ENCODE data around the gene TMOD2.

The TMOD2 gene

DNA sequence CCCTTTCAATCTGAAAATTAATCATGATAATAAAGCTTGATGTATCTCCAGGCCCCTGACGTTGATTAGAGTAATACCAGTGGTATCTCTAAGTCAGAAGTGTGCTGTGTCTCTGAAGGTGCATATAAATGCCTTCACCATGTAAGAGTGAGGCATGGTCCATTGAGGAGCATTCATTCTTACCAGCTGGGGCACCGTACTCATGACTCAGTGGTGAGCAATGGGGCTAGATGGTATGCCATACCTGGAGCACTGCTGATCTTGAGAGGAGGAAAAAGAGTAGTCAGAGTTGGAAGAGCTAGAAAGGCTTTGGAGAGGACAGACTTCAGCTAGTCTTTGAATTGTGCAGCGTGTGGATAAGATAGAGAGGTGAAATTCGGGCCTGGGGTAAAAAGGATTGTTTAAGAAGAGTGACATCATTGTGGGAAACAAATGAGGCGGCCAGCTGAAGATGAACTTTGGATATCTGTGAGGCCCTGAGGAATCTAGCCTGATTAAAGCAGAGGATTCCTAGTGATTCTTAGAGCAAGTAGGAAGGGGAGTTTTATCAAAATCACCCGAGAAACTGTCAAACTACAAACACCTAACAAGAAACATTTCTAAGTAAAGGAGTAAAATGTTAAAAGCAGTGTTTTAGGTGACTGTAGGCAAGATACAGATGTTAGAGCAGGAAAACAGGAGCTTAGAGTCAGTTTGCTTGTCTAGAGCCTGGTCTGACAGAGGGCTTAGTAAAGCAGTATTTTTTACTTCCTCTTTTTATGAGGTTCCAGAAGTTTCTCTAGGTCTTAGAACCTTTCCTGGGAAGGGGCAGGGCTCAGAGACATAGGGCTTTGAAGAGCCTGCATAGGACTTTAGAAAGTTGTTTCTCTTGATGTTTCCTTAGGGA, 91.7 kb downstream of the TMOD2 start:
- TF ChIP-seq RAD21 (IDR thresholded peaks at IDR 0.05; ENCODE audit: low read depth) (no peak), CEBPB (IDR thresholded peaks at IDR 0.05) (no peak), NFIC (IDR thresholded peaks at IDR 0.05) (no peak), EGR1 (IDR thresholded peaks at IDR 0.05) (no peak), FOXM1 (IDR thresholded peaks at IDR 0.05; ENCODE audit: borderline replicate concordance, low read depth) (no peak)

DNA sequence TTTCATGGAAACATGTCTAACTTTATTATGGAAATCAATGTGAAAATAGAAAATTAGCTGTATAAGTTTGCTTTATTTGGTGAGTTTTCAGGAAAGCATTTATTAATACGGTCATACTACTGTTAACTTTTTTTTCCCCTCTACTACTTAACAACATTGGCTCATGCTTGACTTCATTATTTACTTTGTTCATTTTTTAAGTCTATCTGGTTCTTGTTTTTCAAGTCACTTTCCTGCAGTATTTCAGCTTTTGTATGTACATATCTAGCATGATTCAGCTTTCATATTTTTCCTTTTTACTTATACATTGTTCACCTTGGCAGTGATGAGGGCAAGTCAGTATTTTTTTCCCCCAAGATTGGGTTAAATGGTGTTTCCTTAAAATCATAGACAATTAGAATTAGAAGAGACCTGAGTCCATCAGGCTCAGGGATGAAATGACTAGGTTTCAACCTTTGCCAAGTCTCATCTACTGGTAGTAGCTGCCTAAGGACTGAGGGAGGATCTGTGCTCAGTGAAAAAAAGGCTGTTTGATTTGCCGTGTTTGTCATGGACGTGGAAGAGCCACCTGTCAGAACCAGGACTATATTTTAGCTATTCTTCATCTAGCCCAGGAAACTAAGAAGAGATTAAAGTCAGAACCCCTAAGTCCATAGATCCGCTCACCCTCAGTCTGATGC, 93.5 kb downstream of the TMOD2 start:
- TF ChIP-seq TCF12 (IDR thresholded peaks at IDR 0.05; ENCODE audit: low read depth) (no peak), MAX (IDR thresholded peaks at IDR 0.05) (no peak), FOXM1 (IDR thresholded peaks at IDR 0.05; ENCODE audit: borderline replicate concordance, low read depth) (no peak), EP300 (IDR thresholded peaks at IDR 0.05; ENCODE audit: borderline replicate concordance) (no peak), YY1 (IDR thresholded peaks at IDR 0.05; ENCODE audit: low read depth) (no peak), ZBTB7A (IDR thresholded peaks at IDR 0.05; ENCODE audit: low read depth) (no peak), EGR1 (IDR thresholded peaks at IDR 0.05) (no peak), RAD21 (IDR thresholded peaks at IDR 0.05; ENCODE audit: low read depth) (no peak), TEAD4 (IDR thresholded peaks at IDR 0.05) (no peak), TAF1 (IDR thresholded peaks at IDR 0.05; ENCODE audit: low read depth) (no peak)
- TF ChIP-seq, protein P1, sequence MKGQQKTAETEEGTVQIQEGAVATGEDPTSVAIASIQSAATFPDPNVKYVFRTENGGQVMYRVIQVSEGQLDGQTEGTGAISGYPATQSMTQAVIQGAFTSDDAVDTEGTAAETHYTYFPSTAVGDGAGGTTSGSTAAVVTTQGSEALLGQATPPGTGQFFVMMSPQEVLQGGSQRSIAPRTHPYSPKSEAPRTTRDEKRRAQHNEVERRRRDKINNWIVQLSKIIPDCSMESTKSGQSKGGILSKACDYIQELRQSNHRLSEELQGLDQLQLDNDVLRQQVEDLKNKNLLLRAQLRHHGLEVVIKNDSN (IDR thresholded peaks at IDR 0.05), result no peak

DNA sequence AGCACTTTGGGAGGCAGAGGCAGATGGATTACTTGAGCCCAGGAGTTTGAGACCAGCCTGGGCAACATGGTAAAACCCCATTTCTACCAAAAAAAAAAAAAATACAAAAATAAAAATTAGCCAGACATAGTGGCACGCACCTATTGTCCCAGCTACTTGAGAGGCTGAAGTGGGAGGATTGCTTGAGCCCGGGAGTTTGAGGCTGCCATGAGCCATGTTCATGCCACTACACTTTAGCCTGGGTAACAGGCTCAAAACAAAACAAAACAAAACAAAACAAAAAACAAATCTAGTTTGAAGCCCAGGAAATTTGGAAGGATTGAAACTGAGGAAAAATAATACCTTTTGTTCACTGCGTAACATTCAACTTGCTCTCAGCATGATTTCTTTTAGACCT, 94.7 kb downstream of the TMOD2 start:
- TF ChIP-seq, protein P2, sequence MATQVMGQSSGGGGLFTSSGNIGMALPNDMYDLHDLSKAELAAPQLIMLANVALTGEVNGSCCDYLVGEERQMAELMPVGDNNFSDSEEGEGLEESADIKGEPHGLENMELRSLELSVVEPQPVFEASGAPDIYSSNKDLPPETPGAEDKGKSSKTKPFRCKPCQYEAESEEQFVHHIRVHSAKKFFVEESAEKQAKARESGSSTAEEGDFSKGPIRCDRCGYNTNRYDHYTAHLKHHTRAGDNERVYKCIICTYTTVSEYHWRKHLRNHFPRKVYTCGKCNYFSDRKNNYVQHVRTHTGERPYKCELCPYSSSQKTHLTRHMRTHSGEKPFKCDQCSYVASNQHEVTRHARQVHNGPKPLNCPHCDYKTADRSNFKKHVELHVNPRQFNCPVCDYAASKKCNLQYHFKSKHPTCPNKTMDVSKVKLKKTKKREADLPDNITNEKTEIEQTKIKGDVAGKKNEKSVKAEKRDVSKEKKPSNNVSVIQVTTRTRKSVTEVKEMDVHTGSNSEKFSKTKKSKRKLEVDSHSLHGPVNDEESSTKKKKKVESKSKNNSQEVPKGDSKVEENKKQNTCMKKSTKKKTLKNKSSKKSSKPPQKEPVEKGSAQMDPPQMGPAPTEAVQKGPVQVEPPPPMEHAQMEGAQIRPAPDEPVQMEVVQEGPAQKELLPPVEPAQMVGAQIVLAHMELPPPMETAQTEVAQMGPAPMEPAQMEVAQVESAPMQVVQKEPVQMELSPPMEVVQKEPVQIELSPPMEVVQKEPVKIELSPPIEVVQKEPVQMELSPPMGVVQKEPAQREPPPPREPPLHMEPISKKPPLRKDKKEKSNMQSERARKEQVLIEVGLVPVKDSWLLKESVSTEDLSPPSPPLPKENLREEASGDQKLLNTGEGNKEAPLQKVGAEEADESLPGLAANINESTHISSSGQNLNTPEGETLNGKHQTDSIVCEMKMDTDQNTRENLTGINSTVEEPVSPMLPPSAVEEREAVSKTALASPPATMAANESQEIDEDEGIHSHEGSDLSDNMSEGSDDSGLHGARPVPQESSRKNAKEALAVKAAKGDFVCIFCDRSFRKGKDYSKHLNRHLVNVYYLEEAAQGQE (IDR thresholded peaks at IDR 0.05; ENCODE audit: low read depth), result no peak
- TF ChIP-seq TEAD4 (IDR thresholded peaks at IDR 0.05) (no peak), TCF12 (IDR thresholded peaks at IDR 0.05; ENCODE audit: low read depth) (no peak), TAF1 (IDR thresholded peaks at IDR 0.05; ENCODE audit: low read depth) (no peak), EGR1 (IDR thresholded peaks at IDR 0.05) (no peak), YY1 (IDR thresholded peaks at IDR 0.05; ENCODE audit: low read depth) (no peak), ZBTB7A (IDR thresholded peaks at IDR 0.05; ENCODE audit: low read depth) (no peak), RAD21 (IDR thresholded peaks at IDR 0.05; ENCODE audit: low read depth) (no peak), EP300 (IDR thresholded peaks at IDR 0.05; ENCODE audit: borderline replicate concordance) (no peak), MAX (IDR thresholded peaks at IDR 0.05) (no peak)

DNA sequence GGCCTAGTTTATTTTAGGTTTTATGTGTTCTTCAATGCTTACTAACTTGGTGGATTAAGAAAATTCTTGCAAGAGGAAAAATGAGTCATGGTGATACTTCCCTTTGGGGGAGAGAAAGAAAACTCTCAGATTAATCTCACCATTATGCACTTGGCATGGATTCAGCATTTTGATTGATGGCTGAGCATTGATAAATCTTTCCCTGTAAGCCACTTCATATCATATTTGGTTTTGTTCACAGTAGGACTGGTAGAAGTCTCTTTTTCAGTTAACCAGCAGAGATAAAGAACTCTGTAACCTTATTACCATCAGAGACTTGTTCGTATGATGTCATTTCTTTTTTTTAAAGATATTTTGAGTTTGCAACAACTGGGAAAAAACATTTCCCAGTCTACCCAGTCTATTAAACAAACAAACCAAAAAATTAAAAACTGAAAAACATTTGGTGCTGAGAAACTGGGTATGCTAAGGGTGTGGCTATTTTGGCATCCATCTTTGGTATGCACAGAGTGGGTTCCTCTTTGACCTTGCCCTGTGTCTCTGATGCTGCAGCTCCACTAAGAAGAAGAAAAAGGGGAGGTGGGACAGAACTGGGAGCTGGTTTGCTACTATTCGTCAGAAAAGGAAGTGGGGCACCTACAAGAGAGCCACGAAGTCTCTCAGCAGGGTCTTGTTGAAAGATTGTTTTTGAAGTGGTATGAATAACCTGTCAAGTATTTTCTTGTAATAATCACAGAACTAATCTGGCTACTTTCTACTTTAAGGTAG, 95.2 kb downstream of the TMOD2 start:
- TF ChIP-seq TAF1 (IDR thresholded peaks at IDR 0.05; ENCODE audit: low read depth) (no peak), MAX (IDR thresholded peaks at IDR 0.05) (no peak), YY1 (IDR thresholded peaks at IDR 0.05; ENCODE audit: low read depth) (no peak), TEAD4 (IDR thresholded peaks at IDR 0.05) (no peak), FOXM1 (IDR thresholded peaks at IDR 0.05; ENCODE audit: borderline replicate concordance, low read depth) (no peak), RAD21 (IDR thresholded peaks at IDR 0.05; ENCODE audit: low read depth) (no peak), EGR1 (IDR thresholded peaks at IDR 0.05) (no peak), EP300 (IDR thresholded peaks at IDR 0.05; ENCODE audit: borderline replicate concordance) (no peak)
- TF ChIP-seq, protein P1 (IDR thresholded peaks at IDR 0.05), result no peak
- TF ChIP-seq, protein P2 (IDR thresholded peaks at IDR 0.05; ENCODE audit: low read depth), result no peak

DNA sequence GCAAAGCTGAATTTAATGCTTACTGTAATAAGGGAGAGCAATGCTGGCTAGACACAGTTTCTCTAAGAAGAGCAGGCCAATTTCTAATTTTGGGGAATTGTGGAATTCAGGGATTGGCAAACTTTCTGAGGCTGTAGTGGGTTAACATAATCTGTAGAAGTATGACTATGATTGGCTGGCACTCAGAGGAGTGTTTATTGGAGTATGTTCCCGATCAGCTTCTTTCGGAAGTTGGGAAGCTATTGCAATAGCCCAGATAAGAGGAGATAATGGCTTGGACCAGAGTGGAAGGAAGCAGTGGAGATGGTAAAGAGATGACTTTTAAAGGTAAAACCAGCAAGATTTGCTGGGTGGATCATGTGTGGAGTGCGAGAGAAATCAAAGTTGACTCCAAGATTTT, 97.4 kb downstream of the TMOD2 start:
- TF ChIP-seq EP300 (IDR thresholded peaks at IDR 0.05; ENCODE audit: borderline replicate concordance) (no peak), NFIC (IDR thresholded peaks at IDR 0.05) (no peak), TEAD4 (IDR thresholded peaks at IDR 0.05) (no peak)
- TF ChIP-seq, protein P2 (IDR thresholded peaks at IDR 0.05; ENCODE audit: low read depth), result no peak

Data from Ishikawa (cell line).